Measurements from ENCODE around the gene COQ6. TPM values are rescaled to one million over a fixed set of nuclear protein-coding genes. Genes with fewer than 3 reads are reported as not detected.
A peak's percentile ranks its signal among the peaks of the same experiment; 100 is the strongest.
"Not testable (repeated sequence)": the region's sequence is repeated elsewhere in the genome, so short reads cannot be mapped to it uniquely, and the experiment has no call there.

The COQ6 gene
- 21.6 TPM for total RNA-seq
- long read RNA-seq, transcript COQ6-201 (12 exons, 2,118 nt), result major isoform, 15 of 30 reads
- long read RNA-seq, partial matches to known transcripts, result 4 of 30 reads
- long read RNA-seq, other reads (novel, unspliced or antisense), result 10 of 30 reads

- H3K9me3 ChIP-seq, result no peaks in the 10 kb centered on the region
- peak within 1 kb of the TSS; percentile 95 for H3K27ac ChIP-seq
- ATAC-seq (peak; percentile 97), DNase-seq (peak; percentile 95)
- H3K27me3 ChIP-seq, result no peaks in the 10 kb centered on the region
- H3K4me3 ChIP-seq, result peak within 1 kb of the TSS; percentile 94
- intact Hi-C loops (cut with DNase I), result no loop called here
- peaks cover 15% of the 10 kb centered on the region for H3K4me1 ChIP-seq
- peaks cover 25% of the 10 kb centered on the region for H3K36me3 ChIP-seq
- TF ChIP-seq, protein P1, sequence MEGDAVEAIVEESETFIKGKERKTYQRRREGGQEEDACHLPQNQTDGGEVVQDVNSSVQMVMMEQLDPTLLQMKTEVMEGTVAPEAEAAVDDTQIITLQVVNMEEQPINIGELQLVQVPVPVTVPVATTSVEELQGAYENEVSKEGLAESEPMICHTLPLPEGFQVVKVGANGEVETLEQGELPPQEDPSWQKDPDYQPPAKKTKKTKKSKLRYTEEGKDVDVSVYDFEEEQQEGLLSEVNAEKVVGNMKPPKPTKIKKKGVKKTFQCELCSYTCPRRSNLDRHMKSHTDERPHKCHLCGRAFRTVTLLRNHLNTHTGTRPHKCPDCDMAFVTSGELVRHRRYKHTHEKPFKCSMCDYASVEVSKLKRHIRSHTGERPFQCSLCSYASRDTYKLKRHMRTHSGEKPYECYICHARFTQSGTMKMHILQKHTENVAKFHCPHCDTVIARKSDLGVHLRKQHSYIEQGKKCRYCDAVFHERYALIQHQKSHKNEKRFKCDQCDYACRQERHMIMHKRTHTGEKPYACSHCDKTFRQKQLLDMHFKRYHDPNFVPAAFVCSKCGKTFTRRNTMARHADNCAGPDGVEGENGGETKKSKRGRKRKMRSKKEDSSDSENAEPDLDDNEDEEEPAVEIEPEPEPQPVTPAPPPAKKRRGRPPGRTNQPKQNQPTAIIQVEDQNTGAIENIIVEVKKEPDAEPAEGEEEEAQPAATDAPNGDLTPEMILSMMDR (IDR thresholded peaks at IDR 0.05), result no peak
Measured at GRCh38 chr14:73949752-73950734, at the start of gene COQ6, which contains the start of gene FAM161B. COQ6 (plus strand) TSS chr14:73950302; CDS start chr14:73950333, 31 bp downstream. FAM161B (minus strand) TSS chr14:73950094; CDS start chr14:73950026, 68 bp downstream.

DNA sequence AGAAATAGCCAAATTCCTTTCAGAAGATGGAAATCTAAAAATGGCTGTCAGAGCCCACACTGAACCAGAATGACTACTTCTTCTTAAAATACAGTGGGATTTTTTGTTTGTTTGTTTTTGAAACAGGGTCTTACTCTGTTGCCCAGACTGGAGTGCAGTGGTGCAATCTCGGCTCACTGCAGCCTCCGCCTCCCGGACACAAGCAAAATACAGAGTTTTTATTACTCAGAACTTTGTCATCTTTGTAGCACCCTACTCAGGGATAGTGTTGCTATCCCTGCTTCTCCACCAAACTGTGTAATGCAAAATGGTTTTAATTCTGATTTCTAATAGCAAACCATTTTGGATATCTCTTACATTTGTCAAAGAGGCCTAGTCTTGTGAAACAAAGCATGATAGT, 47.1 kb upstream of the COQ6 start:
- intact Hi-C loops (cut with DNase I), result no loop called here
- H3K4me1 ChIP-seq, result no peaks in the 10 kb centered on the region
- no peak overlapping the region for H3K27ac ChIP-seq
- H3K4me3 ChIP-seq, result no peak overlapping the region
- H3K9me3 ChIP-seq, result no peaks in the 10 kb centered on the region
- H3K27me3 ChIP-seq, result no peaks in the 10 kb centered on the region
- no peak for ATAC-seq
- peaks cover 96% of the 10 kb centered on the region for H3K36me3 ChIP-seq
- TF ChIP-seq, protein P1 (IDR thresholded peaks at IDR 0.05), result no peak
- DNase-seq, result no peak

DNA sequence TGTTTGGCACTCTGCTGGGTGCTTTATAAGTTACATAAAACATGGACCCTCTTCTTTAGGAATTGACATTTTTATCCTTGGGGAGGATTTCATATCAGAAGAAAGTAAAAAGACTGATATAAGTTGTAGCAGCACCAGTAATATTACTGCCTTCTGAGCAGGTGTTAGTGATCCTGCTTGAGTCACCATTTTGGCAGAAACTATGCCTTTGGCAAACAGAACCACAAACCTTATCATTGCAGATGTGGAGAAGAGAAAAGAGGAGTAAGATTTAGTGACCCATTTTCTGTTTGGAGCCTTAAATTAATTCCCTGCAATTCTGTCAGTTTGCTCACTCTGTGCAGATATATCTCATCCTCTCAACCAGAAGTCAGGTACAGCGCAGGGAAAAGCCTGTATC, 40.4 kb upstream of the COQ6 start:
- intact Hi-C loops (cut with DNase I), result no loop called here
- DNase-seq, result no peak
- Histone ChIP-seq H3K9me3 (no peaks in the 10 kb centered on the region), H3K36me3 (peaks cover 91% of the 10 kb centered on the region), H3K27me3 (no peaks in the 10 kb centered on the region), H3K4me1 (no peaks in the 10 kb centered on the region), H3K27ac (no peak overlapping the region), H3K4me3 (no peak overlapping the region)
- no peak for ATAC-seq
- TF ChIP-seq, protein P1 (IDR thresholded peaks at IDR 0.05), result no peak

- DNase-seq, result no peak
- Histone ChIP-seq H3K27me3 (no peaks in the 10 kb centered on the region), H3K4me1 (no peaks in the 10 kb centered on the region), H3K27ac (no peak overlapping the region), H3K4me3 (no peak overlapping the region), H3K36me3 (peaks cover 76% of the 10 kb centered on the region), H3K9me3 (no peaks in the 10 kb centered on the region)
- intact Hi-C loops (cut with DNase I), result no loop called here
- ATAC-seq, result no peak
- TF ChIP-seq, protein P1 (IDR thresholded peaks at IDR 0.05), result no peak
Measured at GRCh38 chr14:73913256-73913655, 36.8 kb upstream of the COQ6 start.

DNA sequence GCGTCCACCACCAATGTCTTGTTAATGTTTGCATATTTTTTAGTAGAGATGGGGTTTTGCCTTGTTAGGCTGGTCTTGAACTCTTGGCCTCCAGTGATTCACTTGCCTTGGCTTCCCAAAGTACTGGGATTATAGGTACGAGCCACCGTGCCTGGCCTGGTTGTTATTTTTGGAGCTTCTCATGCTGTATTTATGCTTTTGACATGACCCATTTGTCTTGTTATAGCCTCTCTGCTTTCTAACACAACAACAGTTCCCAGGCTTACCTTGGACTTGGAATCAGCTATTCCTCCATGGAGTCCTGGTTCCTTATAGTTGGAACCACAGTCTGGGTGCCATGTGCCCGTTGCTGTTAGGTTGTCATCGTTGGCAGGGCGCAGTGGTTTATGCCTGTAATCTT, 33.8 kb upstream of the COQ6 start:
- Histone ChIP-seq H3K4me3 (no peak overlapping the region), H3K36me3 (peaks cover 74% of the 10 kb centered on the region), H3K27me3 (no peaks in the 10 kb centered on the region), H3K4me1 (no peaks in the 10 kb centered on the region), H3K27ac (no peak overlapping the region), H3K9me3 (no peaks in the 10 kb centered on the region)
- intact Hi-C loops (cut with DNase I), result no loop called here
- ATAC-seq, result no peak
- DNase-seq, result no peak
- TF ChIP-seq, protein P1 (IDR thresholded peaks at IDR 0.05), result no peak

- H3K4me3 ChIP-seq; DNase-seq; ATAC-seq; intact Hi-C loops (cut with DNase I); H3K4me1 ChIP-seq; H3K27ac ChIP-seq; H3K9me3 ChIP-seq; H3K27me3 ChIP-seq: not testable (repeated sequence)
- H3K36me3 ChIP-seq, result peaks cover 81% of the 10 kb centered on the region
Measured at GRCh38 chr14:73919457-73919856, 30.6 kb upstream of the COQ6 start.
